T-helper 2 cell treated with Interferon-gamma antibody and Interleukin-4, amounts not matched to agents 100 ng/mL and 5 ng/mL, for 36 hours (primary cell): Measurements from ENCODE around the gene NOXA1. TPM values are rescaled to one million over a fixed set of nuclear protein-coding genes. Genes with fewer than 3 reads are reported as not detected.

ENCODE experiments used
- intact Hi-C: fragments of 100-400 bp; cut with micrococcal nuclease; formaldehyde crosslinking; loops from one replicate; pipeline ENCODE4 v1.15.1; 2023
- total RNA-seq: library from RNA; stranded (reverse); gene quantifications from 2 replicates; pipeline ENCODE4 v1.2.3, GENCODE V29; 2022

NOXA1 gene
- total RNA-seq, 1 donor from 2014 or later, result 0.98 TPM

DNA sequence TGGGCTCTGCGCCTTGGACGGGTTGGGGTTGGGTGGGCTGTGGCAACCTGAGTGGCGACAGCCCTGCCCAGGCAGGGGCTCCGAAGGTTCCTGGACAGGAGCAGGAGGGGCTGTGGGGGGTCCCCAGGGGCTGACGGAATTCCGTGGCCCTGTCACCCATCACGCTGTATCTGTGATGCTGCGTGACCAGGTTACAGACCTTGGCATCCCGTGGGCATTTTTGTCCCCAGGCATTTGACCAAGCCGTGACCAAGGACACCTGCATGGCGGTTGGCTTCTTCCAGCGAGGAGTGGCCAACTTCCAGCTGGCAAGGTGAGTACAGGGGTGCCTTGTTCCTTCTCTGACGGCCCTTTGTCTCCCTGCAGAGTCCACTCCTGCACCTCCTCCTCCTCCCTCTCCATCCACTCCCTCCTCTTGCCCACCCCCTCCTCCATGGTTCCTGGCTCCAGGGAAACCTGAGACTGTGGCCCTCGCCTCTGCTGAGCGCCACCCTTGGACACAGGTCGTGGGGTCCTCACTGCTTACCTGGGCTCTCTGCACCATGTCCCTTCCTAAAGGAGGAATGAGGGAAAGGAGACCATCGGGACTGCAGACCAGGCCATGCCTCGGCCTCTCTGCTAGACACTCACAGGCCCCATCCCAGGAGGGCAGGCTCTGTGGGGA, 3.0 kb downstream of the NOXA1 start:
- intact Hi-C loops, result loop anchor here (10.0 kb wide), 1 partner anchor 1181 kb away; the partner anchor contains the start of gene QSOX2

DNA sequence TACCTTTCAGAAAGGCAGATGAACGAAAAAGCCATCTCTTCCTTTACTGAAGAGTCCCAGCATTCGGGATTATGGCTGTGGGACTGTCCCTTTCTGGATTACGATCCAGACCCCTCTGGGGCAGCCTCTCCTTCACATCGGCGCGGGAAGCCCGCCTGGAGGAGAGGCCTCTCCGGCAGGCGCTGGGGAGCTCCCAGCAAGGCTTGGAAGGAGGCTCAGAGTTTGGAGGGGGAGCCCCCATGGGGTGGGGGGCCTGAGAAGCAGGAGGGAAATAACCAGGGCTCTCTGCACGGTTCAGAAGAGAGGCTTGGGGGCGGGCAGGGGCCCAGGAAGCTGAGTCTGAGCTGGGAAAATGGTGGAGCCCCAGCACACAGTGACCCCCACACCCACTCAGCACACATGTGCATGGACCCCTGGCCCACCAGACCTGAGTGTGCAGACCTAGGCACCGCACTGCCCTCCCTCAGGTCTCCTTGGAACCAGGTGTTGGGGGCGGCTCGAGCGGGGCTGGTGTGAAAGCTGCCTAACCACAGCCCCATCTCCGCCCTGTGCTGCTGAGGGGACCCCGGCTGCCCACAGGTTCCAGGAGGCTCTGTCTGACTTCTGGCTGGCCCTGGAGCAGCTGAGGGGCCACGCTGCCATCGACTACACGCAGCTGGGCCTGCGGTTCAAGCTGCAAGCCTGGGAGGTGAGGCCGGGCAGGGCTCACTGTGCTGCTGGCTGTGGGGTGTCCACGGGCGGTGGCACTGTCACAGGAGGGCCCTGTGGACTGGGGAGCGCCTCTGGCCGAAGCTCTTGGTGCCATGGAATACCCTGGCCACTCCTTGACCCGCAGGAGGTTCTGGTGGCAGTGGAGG, 4.5 kb downstream of the NOXA1 start:
- intact Hi-C loops, result loop anchor here (10.0 kb wide), 1 partner anchor 1183 kb away; the partner anchor contains the start of gene QSOX2

DNA sequence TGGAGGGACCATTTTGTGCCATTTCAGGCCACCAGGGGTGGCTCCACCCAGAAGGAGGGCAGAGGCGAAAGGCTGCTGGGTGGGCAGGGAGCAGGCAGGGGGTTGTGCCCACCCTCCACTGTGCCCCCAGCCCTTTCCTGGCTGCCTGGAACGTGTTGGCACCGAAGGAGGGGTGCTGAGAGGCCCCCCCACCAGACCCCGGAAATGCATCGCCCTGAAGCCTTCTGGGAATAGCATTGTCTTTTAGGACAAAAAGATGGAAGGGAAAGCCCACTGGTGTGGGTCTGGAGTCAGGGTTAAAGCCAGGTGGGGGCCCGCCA, 5.1 kb downstream of the NOXA1 start:
- intact Hi-C loops, result loop anchor here (10.0 kb wide), 1 partner anchor 1183 kb away; the partner anchor contains the start of gene QSOX2

DNA sequence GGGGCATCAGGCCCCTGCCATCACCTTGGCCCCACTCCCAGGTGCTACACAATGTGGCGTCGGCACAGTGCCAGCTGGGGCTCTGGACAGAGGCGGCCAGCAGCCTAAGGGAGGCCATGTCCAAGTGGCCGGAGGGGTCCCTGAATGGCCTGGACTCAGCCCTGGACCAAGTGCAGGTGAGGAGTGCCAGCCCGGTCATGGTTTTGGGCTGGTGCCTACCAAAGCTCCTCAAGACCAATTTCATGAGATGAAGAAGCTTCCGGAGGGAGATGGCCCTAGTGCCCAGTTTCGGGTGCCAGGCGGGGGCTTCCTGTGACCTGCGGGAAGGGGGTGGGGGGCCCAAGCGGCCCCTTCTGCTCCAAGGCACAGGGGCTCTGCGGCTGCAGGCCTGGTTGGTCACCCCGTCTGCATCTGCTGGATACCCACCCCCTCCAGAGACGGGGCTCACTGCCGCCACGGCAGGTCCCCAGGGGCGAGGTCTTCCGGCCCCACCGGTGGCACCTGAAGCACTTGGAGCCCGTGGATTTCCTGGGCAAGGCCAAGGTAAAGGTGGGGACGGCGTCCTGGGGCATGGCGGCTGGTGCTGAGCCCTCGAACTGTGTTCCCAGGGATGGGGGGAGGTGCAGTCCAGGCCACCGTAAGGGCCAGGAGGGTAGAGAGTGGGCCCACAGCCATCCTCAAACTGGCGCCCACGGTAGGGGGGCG, 5.8 kb downstream of the NOXA1 start:
- intact Hi-C loops, result loop anchor here (10.0 kb wide), 1 partner anchor 1184 kb away; the partner anchor contains the start of gene QSOX2

- intact Hi-C loops, result loop anchor here (10.0 kb wide), 1 partner anchor 1185 kb away; the partner anchor contains the start of gene QSOX2
Measured at GRCh38 chr9:137429546-137429890, 6.3 kb downstream of the NOXA1 start.

GRCh38 chr9:137429974-137430722, 7.0 kb downstream of the NOXA1 start:
- intact Hi-C loops, result loop anchor here (10.0 kb wide), 1 partner anchor 1185 kb away; the partner anchor contains the start of gene QSOX2

- intact Hi-C loops, result no loop called here
Measured at GRCh38 chr9:137430723-137431415, 7.7 kb downstream of the NOXA1 start.

DNA sequence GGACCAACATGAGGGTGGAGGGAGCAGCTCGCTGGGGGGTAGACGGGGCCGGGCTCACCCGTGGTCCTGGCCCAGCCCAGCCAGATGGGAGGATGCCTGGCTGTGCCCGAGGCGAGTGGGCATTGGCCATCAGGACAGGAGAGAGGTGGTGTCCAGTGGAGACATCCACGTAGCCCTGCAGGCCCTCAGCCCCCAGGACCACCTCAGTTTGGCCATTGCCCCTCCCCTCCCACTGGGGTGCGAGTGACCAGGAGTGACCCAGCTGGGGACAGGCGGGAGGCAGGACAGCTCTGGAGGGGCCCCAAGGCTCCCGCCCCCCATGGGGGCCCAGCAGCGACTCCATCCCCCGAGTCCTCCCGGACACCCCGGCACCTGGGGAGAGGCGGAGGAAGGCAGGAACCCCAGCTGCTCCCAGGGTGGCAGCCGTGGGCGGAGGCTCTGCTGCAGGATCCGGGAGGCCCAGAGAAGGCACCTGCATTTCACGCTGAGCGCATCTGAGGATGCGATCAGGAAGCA, 8.3 kb downstream of the NOXA1 start:
- intact Hi-C loops, result no loop called here

GRCh38 chr9:137432687-137433348, 9.6 kb downstream of the NOXA1 start:
- intact Hi-C loops, result no loop called here

- intact Hi-C loops, result no loop called here
Measured at GRCh38 chr9:137433349-137433915, 10.2 kb downstream of the NOXA1 start.

GRCh38 chr9:137433916-137434431, 10.8 kb downstream of the NOXA1 start:
- intact Hi-C loops, result no loop called here

DNA sequence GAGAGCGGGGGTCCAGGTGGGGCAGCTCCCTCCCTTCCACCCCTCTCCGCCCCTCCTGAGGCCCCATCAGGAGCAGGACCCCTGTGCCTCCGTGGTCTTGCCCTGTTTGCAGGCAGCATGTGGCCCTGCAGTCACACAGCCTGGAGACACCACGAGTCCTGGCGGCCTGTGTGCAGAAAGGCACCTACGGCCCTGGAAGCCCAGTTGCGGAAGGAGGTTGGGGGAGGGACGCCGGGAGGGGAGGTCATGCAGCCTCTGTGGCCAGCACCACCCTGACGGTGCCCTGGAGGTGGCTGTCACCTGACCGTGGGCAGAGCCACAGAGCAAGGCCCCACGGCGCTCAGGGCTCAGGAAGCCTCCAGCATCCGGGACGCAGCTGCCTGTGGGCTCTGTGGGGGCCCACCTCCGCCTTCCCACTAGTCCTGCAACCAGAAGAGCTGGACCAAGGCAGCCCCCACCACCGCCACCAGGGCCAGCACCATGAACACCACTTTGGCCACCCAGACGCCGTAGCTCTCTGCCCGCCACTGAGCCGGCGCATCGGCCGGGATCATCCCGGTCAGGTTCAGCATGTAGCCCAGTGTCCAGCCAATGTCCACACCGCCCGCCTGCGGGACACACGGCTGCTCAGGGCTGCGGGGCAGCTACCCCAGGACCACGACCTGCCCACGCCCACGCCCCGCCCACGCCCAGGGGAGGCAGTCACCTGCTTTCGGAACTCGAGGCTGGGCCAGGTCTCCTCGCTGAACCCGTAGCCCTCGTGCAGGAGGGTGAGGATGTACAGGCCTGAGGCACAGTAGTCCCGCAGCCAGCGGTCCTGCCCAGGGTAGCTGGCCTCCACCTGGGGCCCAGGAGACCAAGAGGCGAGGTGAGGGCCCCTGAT, 11.5 kb downstream of the NOXA1 start:
- intact Hi-C loops, result no loop called here

- intact Hi-C loops, result no loop called here
Measured at GRCh38 chr9:137435381-137435891, 12.2 kb downstream of the NOXA1 start.

DNA sequence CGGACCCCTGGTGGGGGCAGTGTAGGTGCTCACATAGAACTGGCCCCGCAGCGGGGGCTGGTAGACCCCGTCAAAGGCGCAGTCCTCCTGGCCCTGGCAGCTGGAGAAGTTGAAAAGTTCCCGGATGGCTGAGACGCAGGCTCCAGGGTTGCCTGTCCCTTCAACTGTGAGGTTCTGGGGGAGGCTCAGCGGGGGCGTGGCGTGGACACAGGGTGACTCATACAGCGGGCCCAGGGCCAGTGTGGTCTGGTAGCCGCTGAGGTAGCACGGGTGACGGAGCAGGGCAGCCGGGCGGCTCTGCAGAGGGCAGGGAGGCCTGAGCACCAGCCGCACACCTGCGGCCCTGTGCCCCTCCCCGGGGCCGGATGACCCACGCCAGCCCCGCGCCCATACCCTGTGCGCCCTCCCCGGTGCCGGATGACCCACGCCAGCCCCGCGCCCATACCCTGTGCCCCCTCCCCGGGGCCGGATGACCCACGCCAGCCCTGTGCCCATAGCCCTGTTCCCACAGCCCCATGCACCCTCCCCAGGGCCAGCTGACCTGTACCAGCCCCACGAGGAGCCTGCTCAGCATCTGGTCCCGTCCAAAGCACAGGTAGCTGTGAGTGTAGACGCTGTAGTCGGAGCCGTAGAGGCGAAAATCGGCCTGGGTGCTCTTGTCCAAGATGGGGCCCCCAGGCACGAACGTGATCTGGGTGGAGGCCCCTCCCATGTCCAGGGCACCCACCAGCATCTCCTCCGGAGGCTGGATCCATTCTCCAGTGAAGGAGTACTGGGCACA, 13.0 kb downstream of the NOXA1 start:
- intact Hi-C loops, result no loop called here

DNA sequence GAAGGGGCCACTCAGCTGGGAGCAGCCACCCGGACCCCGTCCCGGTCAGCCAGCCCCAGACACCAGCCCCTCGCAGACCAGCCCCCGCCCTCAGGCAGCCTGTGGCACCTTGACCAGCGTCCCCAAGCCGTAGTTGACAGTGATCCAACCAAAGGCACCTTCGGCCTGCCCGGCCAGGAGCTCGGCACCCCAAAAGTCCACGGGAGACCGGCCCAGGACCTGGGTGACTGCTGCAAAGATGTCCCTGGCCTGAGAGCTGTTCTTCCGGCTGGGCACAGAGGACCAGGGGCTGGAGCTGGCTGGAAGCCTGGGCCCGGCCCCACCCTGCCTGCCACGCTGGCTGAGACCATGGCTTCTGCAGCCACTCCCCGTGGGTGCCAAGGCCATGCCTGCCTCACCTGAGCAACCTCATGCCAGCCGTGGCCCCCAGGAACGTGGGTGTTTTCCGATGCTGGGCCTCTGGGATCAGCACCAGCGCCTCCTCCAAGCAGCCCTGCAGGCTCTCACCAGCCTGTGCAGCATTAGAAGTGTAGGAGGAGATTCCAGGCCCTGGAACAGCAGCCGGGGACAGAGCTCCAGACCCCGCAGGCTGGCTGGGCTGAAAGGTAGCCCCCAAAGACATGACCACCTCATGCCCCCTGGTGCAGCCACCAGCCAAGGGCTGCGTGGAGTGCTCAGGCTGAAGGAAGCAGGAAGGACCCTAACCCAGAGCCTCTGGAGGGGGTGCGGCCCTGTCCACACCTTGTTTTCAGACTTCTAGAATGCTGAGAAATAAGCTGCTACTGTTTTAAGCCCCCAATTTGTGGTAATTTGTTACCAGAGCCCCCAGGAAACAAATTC, 13.8 kb downstream of the NOXA1 start:
- intact Hi-C loops, result no loop called here
